BJ (cell line): Measurements from ENCODE around the gene EXOC3. TPM values are rescaled to one million over a fixed set of nuclear protein-coding genes. Genes with fewer than 3 reads are reported as not detected.
"Not testable (repeated sequence)": the region's sequence is repeated elsewhere in the genome, so short reads cannot be mapped to it uniquely, and the experiment has no call there.

Source experiments
- CTCF ChIA-PET: fragments of 350-600 bp; formaldehyde crosslinking; extraction: SDS; loops from one replicate; lab custom pipeline; 2021; ENCODE audit warnings: antibody characterized with exemption, inconsistent platforms; lab: Yijun Ruan, JAX
- POLR2A ChIA-PET: fragments of 300-600 bp; sonication (Branson Sonifier 250); formaldehyde crosslinking; extraction: SDS; loops from one replicate; lab custom pipeline; 2021; ENCODE audit warnings: antibody characterized with exemption; lab: Charles Lee
- DNase-seq: peaks from one replicate; pipeline ENCODE4 v3.0.0-alpha.2; 2011; ENCODE audit warnings: low read depth
- H3K27me3 ChIP-seq: 2 replicates; pipeline ENCODE4 v1.6.0; 2011; ENCODE audit warnings: low read length; ENCODE audit not compliant: control insufficient read depth, insufficient read depth
- H3K36me3 ChIP-seq: 2 replicates; pipeline ENCODE4 v1.5.1; 2011; ENCODE audit warnings: low read length; ENCODE audit not compliant: control insufficient read depth, insufficient read depth
- H3K4me3 ChIP-seq: 2 replicates; pipeline ENCODE4 v1.5.1; 2011; ENCODE audit warnings: low read depth, mild to moderate bottlenecking, control low read depth, low read length
- CTCF ChIP-seq: IDR thresholded peaks from 2 replicates; pipeline ENCODE4 v1.5.1; 2011; ENCODE audit warnings: low read depth, mild to moderate bottlenecking, control low read depth, inconsistent platforms, low read length, moderate library complexity; ENCODE audit not compliant: insufficient read depth
- polyA plus RNA-seq: library from polyadenylated mRNA; depleted of rRNA; stranded (reverse); fragments of >200 nt; gene quantifications from 2 replicates; pipeline ENCODE4 v1.2.3, GENCODE V29; 2011

The EXOC3 gene
- polyA plus RNA-seq, 1 experiment, result 32.1 TPM

- H3K36me3 ChIP-seq, result peaks cover 10% of the 10 kb centered on the region
- no peak for DNase-seq
- H3K4me3 ChIP-seq, result no peak overlapping the region
- POLR2A ChIA-PET, result no interaction called here
- H3K27me3 ChIP-seq, result no peaks in the 10 kb centered on the region
- CTCF ChIA-PET, result no interaction called here
- no peak for TF ChIP-seq CTCF
These were observed 32.0 kb upstream of the EXOC3 start for GRCh38 chr5:410911-411517.

- no peak overlapping the region for H3K4me3 ChIP-seq
- ChIA-PET POLR2A (no interaction called here), CTCF (no interaction called here)
- no peaks in the 10 kb centered on the region for H3K27me3 ChIP-seq
- no peak for DNase-seq
- peaks cover 12% of the 10 kb centered on the region for H3K36me3 ChIP-seq
- TF ChIP-seq CTCF, result no peak
These were observed 31.2 kb upstream of the EXOC3 start for GRCh38 chr5:411728-412127.

DNA sequence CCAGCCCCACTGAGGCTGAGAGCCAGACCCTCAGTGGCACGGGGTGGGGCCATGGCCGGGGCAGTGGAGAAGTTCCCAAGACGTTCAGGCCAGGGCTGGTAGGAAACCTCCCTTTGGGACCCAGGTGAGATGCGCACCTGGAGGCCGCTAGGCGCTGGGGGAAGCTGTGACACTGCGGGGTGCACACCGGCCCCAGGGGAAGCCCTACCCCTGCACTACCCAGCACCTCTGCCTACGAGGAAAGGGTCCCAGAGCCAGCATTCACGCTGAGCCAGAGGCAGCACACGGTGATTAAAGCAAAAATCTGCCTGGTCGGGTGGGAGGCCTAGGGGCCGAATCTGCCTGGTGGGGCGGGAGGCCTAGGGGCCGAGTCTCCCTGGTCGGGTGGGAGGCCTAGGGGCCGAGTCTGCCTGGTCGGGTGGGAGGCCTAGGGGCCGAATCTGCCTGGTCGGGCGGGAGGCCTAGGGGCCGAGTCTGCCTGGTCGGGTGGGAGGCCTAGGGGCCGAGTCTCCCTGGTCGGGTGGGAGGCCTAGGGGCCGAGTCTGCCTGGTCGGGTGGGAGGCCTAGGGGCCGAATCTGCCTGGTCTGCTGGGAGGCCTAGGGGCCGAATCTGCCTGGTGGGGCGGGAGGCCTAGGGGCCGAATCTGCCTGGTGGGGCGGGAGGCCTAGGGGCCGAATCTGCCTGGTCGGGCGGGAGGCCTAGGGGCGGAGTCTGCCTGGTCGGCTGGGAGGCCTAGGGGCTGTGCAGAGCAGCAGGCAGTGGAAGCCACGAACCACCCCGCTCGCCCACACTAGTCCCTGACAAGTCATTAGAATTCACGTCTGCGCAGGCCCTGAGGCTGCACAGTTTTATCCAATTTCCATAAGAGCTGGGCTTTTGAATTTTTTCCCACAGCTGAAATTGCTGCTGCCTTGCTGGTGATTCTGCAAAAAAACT is 27.7 kb upstream of the EXOC3 start:
- DNase-seq, H3K4me3 ChIP-seq, H3K27me3 ChIP-seq, POLR2A ChIA-PET: not testable (repeated sequence)
- CTCF ChIA-PET, result interaction anchor here (0.8 to 1.4 kb wide), 3 partner anchors 12 to 98 kb away, joined by 4 to 9 read pairs (median 4); no protein-coding TSS in a partner anchor
- peaks cover 15% of the 10 kb centered on the region for H3K36me3 ChIP-seq

- ChIA-PET POLR2A (no interaction called here), CTCF (no interaction called here)
- H3K36me3 ChIP-seq, result peaks cover 21% of the 10 kb centered on the region
- no peak for DNase-seq
- TF ChIP-seq CTCF, result no peak
- H3K27me3 ChIP-seq, result no peaks in the 10 kb centered on the region
- no peak overlapping the region for H3K4me3 ChIP-seq
These were observed 26.9 kb upstream of the EXOC3 start for GRCh38 chr5:415928-416635.

GRCh38 chr5:416636-416960 is 26.4 kb upstream of the EXOC3 start:
- peaks cover 25% of the 10 kb centered on the region for H3K36me3 ChIP-seq
- no peak for DNase-seq
- ChIA-PET CTCF (no interaction called here), POLR2A (no interaction called here)
- no peak overlapping the region for H3K4me3 ChIP-seq
- H3K27me3 ChIP-seq, result no peaks in the 10 kb centered on the region
- TF ChIP-seq CTCF, result no peak
